Common myeloid progenitor, CD34-positive (primary cell): ENCODE measurements around the gene SLC49A3.
A peak's percentile ranks its signal among the peaks of the same experiment; 100 is the strongest.

ENCODE experiments used
- CTCF ChIA-PET: fragments of 350-600 bp; sonication (Branson Sonifier 250); formaldehyde crosslinking; loops from one replicate; lab custom pipeline; 2021; ENCODE audit warnings: antibody characterized with exemption; lab: Charles Lee
- POLR2A ChIA-PET: fragments of 350-600 bp; sonication (Branson Sonifier 250); formaldehyde crosslinking; loops from one replicate; lab custom pipeline; 2021; ENCODE audit warnings: antibody characterized with exemption; lab: Charles Lee
- DNase-seq, 3 donors: peaks; one replicate each; pipeline versions ENCODE4 v3.0.0 to v3.0.0-alpha.2; 2013
- H3K27ac ChIP-seq, 2 experiments: 1 replicate in 1 of 2; 2 replicates in 1 of 2; pipeline ENCODE4 v1.7.0; 2013; ENCODE audit warnings: inconsistent platforms in 2 of 2, low read length in 2 of 2, mild to moderate bottlenecking in 2 of 2, low read depth in 1 of 2, moderate library complexity in 1 of 2; ENCODE audit not compliant: severe bottlenecking in 2 of 2, insufficient read depth in 1 of 2, poor library complexity in 1 of 2
- H3K27me3 ChIP-seq, 5 experiments: replicated peaks in 2 of 5; 1 replicate in 3 of 5; 2 replicates in 2 of 5; pipeline versions ENCODE4 v1.6.1 to v1.7.0; 2013; ENCODE audit warnings: low read length in 4 of 5, mild to moderate bottlenecking in 2 of 5, moderate library complexity in 2 of 5, inconsistent platforms in 1 of 5; ENCODE audit not compliant: insufficient read depth in 5 of 5, control insufficient read depth in 4 of 5
- H3K36me3 ChIP-seq, 4 experiments: 1 replicate in 2 of 4; 2 replicates in 2 of 4; pipeline versions ENCODE4 v1.6.1 to v1.7.0; 2013; ENCODE audit warnings: low read length in 3 of 4, control low read depth in 1 of 4, mild to moderate bottlenecking in 1 of 4; ENCODE audit not compliant: control insufficient read depth in 4 of 4, insufficient read depth in 4 of 4
- H3K4me1 ChIP-seq, 4 experiments: 1 replicate in 3 of 4; 2 replicates in 1 of 4; pipeline versions ENCODE4 v1.6.1 to v1.7.1; 2013; ENCODE audit warnings: low read length in 3 of 4, mild to moderate bottlenecking in 3 of 4, control low read depth in 1 of 4, inconsistent platforms in 1 of 4, moderate library complexity in 1 of 4; ENCODE audit not compliant: control insufficient read depth in 4 of 4, insufficient read depth in 4 of 4; ENCODE audit errors: control extremely low read depth in 1 of 4
- H3K4me3 ChIP-seq, 7 experiments: 1 replicate in 4 of 7; 2 replicates in 3 of 7; pipeline versions ENCODE4 v1.5.1 to v1.7.0; 2013; ENCODE audit warnings: mild to moderate bottlenecking in 7 of 7, low read length in 6 of 7, moderate library complexity in 6 of 7, inconsistent platforms in 2 of 7, low read depth in 2 of 7, control low read depth in 1 of 7; ENCODE audit not compliant: insufficient read depth in 4 of 7, control insufficient read depth in 1 of 7; ENCODE audit errors: extremely low read depth in 1 of 7
- H3K9me3 ChIP-seq, 5 experiments: 1 replicate in 4 of 5; 2 replicates in 1 of 5; pipeline versions ENCODE4 v1.6.1 to v1.7.1; 2013; ENCODE audit warnings: low read length in 4 of 5, mild to moderate bottlenecking in 2 of 5, inconsistent platforms in 1 of 5, low read depth in 1 of 5, moderate library complexity in 1 of 5; ENCODE audit not compliant: control insufficient read depth in 4 of 5, insufficient read depth in 2 of 5; ENCODE audit errors: control extremely low read depth in 1 of 5
- WGBS: methylation state at CpG from one replicate; pipeline ENCODE4 v1.1.5; 2013; ENCODE audit not compliant: insufficient coverage; 5-methylcytosine and 5-hydroxymethylcytosine counted together

The SLC49A3 gene

GRCh38 chr4:665381-665750 is 23.6 kb downstream of the SLC49A3 start:
- ChIA-PET CTCF (interaction anchor here (0.7 to 1.0 kb wide), 2 partner anchors 9 to 18 kb away, joined by 4 read pairs; partner anchors contain the start of genes ATP5ME and MYL5), POLR2A (no interaction called here)
- DNase-seq, result no peak
- H3K27me3 ChIP-seq, result no peaks in the 10 kb centered on the region
- H3K27ac ChIP-seq, result no peak overlapping the region
- H3K9me3 ChIP-seq, result no peaks in the 10 kb centered on the region
- peaks cover 0 to 16% (median 4%) of the 10 kb centered on the region in 4 experiments for H3K36me3 ChIP-seq
- 95% methylated on average over 11 of the region's 12 CpGs for WGBS
- peaks cover 0 to 22% (median 16%) of the 10 kb centered on the region in 4 experiments for H3K4me1 ChIP-seq
- no peak overlapping the region for H3K4me3 ChIP-seq

GRCh38 chr4:664713-665231 is 24.2 kb downstream of the SLC49A3 start:
- POLR2A ChIA-PET, result interaction anchor here (1.2 kb wide), 1 partner anchor 10 kb away, joined by 5 read pairs; the partner anchor contains the start of genes ATP5ME and MYL5
- Histone ChIP-seq H3K27me3 (no peaks in the 10 kb centered on the region), H3K36me3 (peaks cover 0 to 19% (median 6%) of the 10 kb centered on the region in 4 experiments), H3K9me3 (no peaks in the 10 kb centered on the region), H3K27ac (no peak overlapping the region), H3K4me3 (peak overlapping the region in 2 of 7 experiments; percentile 84 to 90), H3K4me1 (peaks cover 0 to 22% (median 16%) of the 10 kb centered on the region in 4 experiments)
- CTCF ChIA-PET, result interaction anchor here (1.0 to 1.4 kb wide), 3 partner anchors 9 to 20 kb away, joined by 3 to 5 read pairs (median 4); partner anchors contain the start of genes ATP5ME and MYL5
- WGBS, result 96% methylated on average over 19 of the region's 24 CpGs
- DNase-seq, result no peak

GRCh38 chr4:663438-664428 is 25.2 kb downstream of the SLC49A3 start:
- Histone ChIP-seq H3K9me3 (no peaks in the 10 kb centered on the region), H3K36me3 (peaks cover 0 to 18% (median 8%) of the 10 kb centered on the region in 4 experiments), H3K4me1 (peaks cover 0 to 22% (median 16%) of the 10 kb centered on the region in 4 experiments), H3K27ac (peak overlapping the region; percentile 75 to 79), H3K4me3 (peak overlapping the region; percentile 67 to 94 (median 84)), H3K27me3 (no peaks in the 10 kb centered on the region)
- CTCF ChIA-PET, result interaction anchor here (1.0 to 1.4 kb wide), 3 partner anchors 11 to 422 kb away, joined by 3 to 5 read pairs (median 4); no protein-coding TSS in a partner anchor
- POLR2A ChIA-PET, result interaction anchor here (0.5 to 1.2 kb wide), 2 partner anchors 11 to 581 kb away, joined by 3 to 5 read pairs; partner anchors contain the start of genes ATP5ME and MYL5
- peak; percentile 70 to 89 (median 86) for DNase-seq
- WGBS, result under 1% methylated on average over 75 of the region's 80 CpGs

- POLR2A ChIA-PET, result no interaction called here
- H3K4me3 ChIP-seq, result peak overlapping the region; percentile 67 to 94 (median 84)
- no peak for DNase-seq
- CTCF ChIA-PET, result interaction anchor here (1.1 kb wide), 1 partner anchor 421 kb away, joined by 4 read pairs; no protein-coding TSS in a partner anchor
- peaks cover 0 to 22% (median 16%) of the 10 kb centered on the region in 4 experiments for H3K4me1 ChIP-seq
- WGBS, result 32% methylated on average over 16 of the region's 20 CpGs
- peak overlapping the region in 1 of 2 experiments; percentile 79 for H3K27ac ChIP-seq
- H3K27me3 ChIP-seq, result no peaks in the 10 kb centered on the region
- no peaks in the 10 kb centered on the region for H3K9me3 ChIP-seq
- H3K36me3 ChIP-seq, result peaks cover 0 to 18% (median 8%) of the 10 kb centered on the region in 4 experiments
Measured at GRCh38 chr4:663046-663437, 25.9 kb downstream of the SLC49A3 start.

GRCh38 chr4:661881-662761 is 26.8 kb downstream of the SLC49A3 start:
- H3K27me3 ChIP-seq, result no peaks in the 10 kb centered on the region
- WGBS, result 96% methylated on average over 36 of the region's 42 CpGs
- CTCF ChIA-PET, result interaction anchor here (1.1 kb wide), 1 partner anchor 420 kb away, joined by 4 read pairs; no protein-coding TSS in a partner anchor

GRCh38 chr4:661231-661630 is 27.7 kb downstream of the SLC49A3 start:
- POLR2A ChIA-PET, result no interaction called here
- DNase-seq, result no peak
- peaks cover 0 to 18% (median 8%) of the 10 kb centered on the region in 4 experiments for H3K36me3 ChIP-seq
- H3K27ac ChIP-seq, result no peak overlapping the region
- H3K4me3 ChIP-seq, result no peak overlapping the region
- CTCF ChIA-PET, result no interaction called here
- WGBS, result 96% methylated on average over 3 of the region's 3 CpGs
- no peaks in the 10 kb centered on the region for H3K9me3 ChIP-seq
- peaks cover 0 to 22% (median 16%) of the 10 kb centered on the region in 4 experiments for H3K4me1 ChIP-seq
- H3K27me3 ChIP-seq, result no peaks in the 10 kb centered on the region

More at GRCh38 chr4:661881-662761, 26.8 kb downstream of the SLC49A3 start:
- Histone ChIP-seq H3K27ac (no peak overlapping the region), H3K4me1 (peaks cover 0 to 22% (median 16%) of the 10 kb centered on the region in 4 experiments), H3K9me3 (no peaks in the 10 kb centered on the region), H3K4me3 (no peak overlapping the region), H3K36me3 (peaks cover 0 to 18% (median 8%) of the 10 kb centered on the region in 4 experiments)
- no peak for DNase-seq
- POLR2A ChIA-PET, result interaction anchor here (0.6 kb wide), 1 partner anchor 25 kb away, joined by 3 read pairs; no protein-coding TSS in a partner anchor
